MM.1S (cell line): ENCODE measurements around the gene ABCC1.

Experiments used
- DNase-seq: peaks from one replicate; pipeline ENCODE4 v3.0.0-alpha.2; 2015
- H2AFZ ChIP-seq: fragments of 300-600 bp; sonication (generic); 2 replicates; pipeline ENCODE4 v1.6.0; 2016; ENCODE audit warnings: antibody characterized with exemption, low read length
- H3F3A ChIP-seq: fragments of 300-600 bp; sonication (generic); 2 replicates; pipeline ENCODE4 v1.6.1; 2016; ENCODE audit warnings: mild to moderate bottlenecking, antibody characterized with exemption, low read length, moderate library complexity, mixed read lengths; ENCODE audit not compliant: insufficient read depth
- H3K27ac ChIP-seq: fragments of 300-600 bp; sonication (generic); 2 replicates; pipeline ENCODE4 v1.5.1; 2016; ENCODE audit warnings: mild to moderate bottlenecking, low read length
- H3K27me3 ChIP-seq: fragments of 300-600 bp; sonication (generic); replicated peaks from 2 replicates; pipeline ENCODE4 v1.6.0; 2016; ENCODE audit warnings: low read length; ENCODE audit not compliant: insufficient read depth
- H3K36me3 ChIP-seq: fragments of 300-600 bp; sonication (generic); replicated peaks from 2 replicates; pipeline ENCODE4 v1.6.1; 2016; ENCODE audit warnings: mild to moderate bottlenecking, low read length, mixed read lengths; ENCODE audit not compliant: insufficient read depth
- H3K4me1 ChIP-seq: fragments of 300-600 bp; sonication (generic); 2 replicates; pipeline ENCODE4 v1.6.1; 2016; ENCODE audit warnings: low read length, mixed read lengths
- H3K4me2 ChIP-seq: fragments of 300-600 bp; sonication (generic); 2 replicates; pipeline ENCODE4 v1.6.0; 2016; ENCODE audit warnings: low read depth, low read length
- H3K4me3 ChIP-seq: fragments of 300-600 bp; sonication (generic); 2 replicates; pipeline ENCODE4 v1.5.1; 2016; ENCODE audit warnings: low read length, mixed read lengths
- H3K79me2 ChIP-seq: fragments of 300-600 bp; sonication (generic); 2 replicates; pipeline ENCODE4 v1.6.1; 2016; ENCODE audit warnings: mixed run types, low read length, mixed read lengths
- H3K9ac ChIP-seq: fragments of 300-600 bp; sonication (generic); 2 replicates; pipeline ENCODE4 v1.6.1; 2016; ENCODE audit warnings: low read length, mixed read lengths
- H3K9me2 ChIP-seq: fragments of 300-600 bp; sonication (generic); replicated peaks from 2 replicates; pipeline ENCODE4 v1.6.1; 2016; ENCODE audit warnings: mild to moderate bottlenecking, low read length, mixed read lengths; ENCODE audit not compliant: insufficient read depth
- H3K9me3 ChIP-seq: fragments of 300-600 bp; sonication (generic); replicated peaks from 2 replicates; pipeline ENCODE4 v1.6.1; 2016; ENCODE audit warnings: mild to moderate bottlenecking, low read length, mixed read lengths; ENCODE audit not compliant: insufficient read depth
- H4K20me1 ChIP-seq: fragments of 300-600 bp; sonication (generic); 2 replicates; pipeline ENCODE4 v1.6.1; 2016; ENCODE audit warnings: mild to moderate bottlenecking, low read length, moderate library complexity, mixed read lengths; ENCODE audit not compliant: insufficient read depth
- EZH2 ChIP-seq: fragments of 300-600 bp; sonication (generic); optimal IDR thresholded peaks from 2 replicates; pipeline ENCODE3; 2017; ENCODE audit warnings: low read depth, mild to moderate bottlenecking, antibody characterized with exemption, low read length, mixed read lengths
- EZH2phosphoT487 ChIP-seq: fragments of 300-600 bp; sonication (generic); IDR thresholded peaks from 2 replicates; pipeline ENCODE4 v1.6.1; 2018; ENCODE audit warnings: antibody characterized with exemption, low read length
- TF ChIP-seq, protein P1 (sequence below): fragments of 300-600 bp; sonication (generic); IDR thresholded peaks from 2 replicates; pipeline ENCODE4 v1.5.1; 2016; ENCODE audit warnings: antibody characterized with exemption, low read length, mixed read lengths

Gene ABCC1

DNA sequence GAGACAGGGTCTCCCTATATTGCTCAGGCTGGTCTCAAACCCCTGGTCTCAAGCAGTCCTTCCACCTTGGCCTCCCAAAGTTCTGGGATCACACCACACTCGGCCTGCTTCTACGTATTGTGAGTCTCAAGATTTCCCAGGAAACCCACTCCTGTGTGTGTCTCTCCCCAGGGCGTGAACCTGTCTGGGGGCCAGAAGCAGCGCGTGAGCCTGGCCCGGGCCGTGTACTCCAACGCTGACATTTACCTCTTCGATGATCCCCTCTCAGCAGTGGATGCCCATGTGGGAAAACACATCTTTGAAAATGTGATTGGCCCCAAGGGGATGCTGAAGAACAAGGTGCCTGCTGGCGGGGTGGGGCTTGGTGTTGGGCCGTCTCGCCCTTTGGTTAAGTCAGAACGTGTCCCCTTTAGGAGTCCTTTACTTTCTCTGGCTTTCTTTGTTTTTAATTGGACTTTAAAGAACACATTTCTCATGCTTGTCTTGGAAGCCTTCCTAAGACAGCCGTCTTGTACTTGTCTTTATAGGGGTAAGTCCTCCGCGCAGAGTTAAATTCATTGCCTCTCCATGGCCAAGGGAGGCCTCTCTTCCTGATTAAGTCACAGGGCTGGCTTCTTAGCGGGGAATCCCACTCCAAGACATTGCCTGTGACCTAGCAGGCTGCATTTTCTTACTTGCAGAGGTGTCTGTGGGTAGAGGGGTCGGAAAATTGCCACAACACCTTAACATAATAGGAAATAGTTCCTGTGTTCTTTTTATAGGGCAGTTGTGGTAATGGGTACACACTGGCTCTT lies 137.4 kb downstream of the ABCC1 start:
- Histone ChIP-seq H3K36me3 (0 out of 2 replicates have a peak, but pooled peaks cover 4% of the 10 kb centered on the region), H3K27me3 (no peaks in the 10 kb centered on the region), H3K27ac (no peak overlapping the region), H3F3A (no peaks in the 10 kb centered on the region), H3K9me3 (no peaks in the 10 kb centered on the region), H3K79me2 (no peaks in the 10 kb centered on the region), H3K4me1 (no peaks in the 10 kb centered on the region), H3K4me2 (no peak overlapping the region), H3K4me3 (no peak overlapping the region), H3K9ac (no peak overlapping the region), H4K20me1 (no peaks in the 10 kb centered on the region), H3K9me2 (no peaks in the 10 kb centered on the region), H2AFZ (no peak overlapping the region)
- no peak for DNase-seq
- TF ChIP-seq EZH2 (no peak), EZH2phosphoT487 (no peak)
- TF ChIP-seq, protein P1, sequence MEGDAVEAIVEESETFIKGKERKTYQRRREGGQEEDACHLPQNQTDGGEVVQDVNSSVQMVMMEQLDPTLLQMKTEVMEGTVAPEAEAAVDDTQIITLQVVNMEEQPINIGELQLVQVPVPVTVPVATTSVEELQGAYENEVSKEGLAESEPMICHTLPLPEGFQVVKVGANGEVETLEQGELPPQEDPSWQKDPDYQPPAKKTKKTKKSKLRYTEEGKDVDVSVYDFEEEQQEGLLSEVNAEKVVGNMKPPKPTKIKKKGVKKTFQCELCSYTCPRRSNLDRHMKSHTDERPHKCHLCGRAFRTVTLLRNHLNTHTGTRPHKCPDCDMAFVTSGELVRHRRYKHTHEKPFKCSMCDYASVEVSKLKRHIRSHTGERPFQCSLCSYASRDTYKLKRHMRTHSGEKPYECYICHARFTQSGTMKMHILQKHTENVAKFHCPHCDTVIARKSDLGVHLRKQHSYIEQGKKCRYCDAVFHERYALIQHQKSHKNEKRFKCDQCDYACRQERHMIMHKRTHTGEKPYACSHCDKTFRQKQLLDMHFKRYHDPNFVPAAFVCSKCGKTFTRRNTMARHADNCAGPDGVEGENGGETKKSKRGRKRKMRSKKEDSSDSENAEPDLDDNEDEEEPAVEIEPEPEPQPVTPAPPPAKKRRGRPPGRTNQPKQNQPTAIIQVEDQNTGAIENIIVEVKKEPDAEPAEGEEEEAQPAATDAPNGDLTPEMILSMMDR: no peak

DNA sequence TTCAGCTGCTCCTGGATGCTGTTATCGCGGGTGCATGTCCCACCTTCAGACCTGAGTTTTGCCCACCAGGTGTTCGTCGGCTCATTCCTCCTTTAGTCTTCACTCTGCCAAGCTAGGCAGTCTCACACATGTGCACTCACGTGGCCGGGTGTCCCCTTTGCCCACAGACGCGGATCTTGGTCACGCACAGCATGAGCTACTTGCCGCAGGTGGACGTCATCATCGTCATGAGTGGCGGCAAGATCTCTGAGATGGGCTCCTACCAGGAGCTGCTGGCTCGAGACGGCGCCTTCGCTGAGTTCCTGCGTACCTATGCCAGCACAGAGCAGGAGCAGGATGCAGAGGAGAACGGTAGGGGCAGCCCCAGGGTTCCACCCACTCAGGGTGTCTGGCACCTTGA lies 140.8 kb downstream of the ABCC1 start:
- Histone ChIP-seq H3K27ac (no peak overlapping the region), H2AFZ (no peak overlapping the region), H3K9ac (no peak overlapping the region), H3K27me3 (no peaks in the 10 kb centered on the region), H3K4me3 (no peak overlapping the region), H4K20me1 (no peaks in the 10 kb centered on the region), H3F3A (no peaks in the 10 kb centered on the region), H3K36me3 (no peaks in the 10 kb centered on the region), H3K79me2 (no peaks in the 10 kb centered on the region), H3K9me3 (no peaks in the 10 kb centered on the region), H3K9me2 (no peaks in the 10 kb centered on the region), H3K4me2 (no peak overlapping the region), H3K4me1 (no peaks in the 10 kb centered on the region)
- no peak for DNase-seq
- TF ChIP-seq EZH2phosphoT487 (no peak), EZH2 (no peak)
- TF ChIP-seq, protein P1: no peak

DNA sequence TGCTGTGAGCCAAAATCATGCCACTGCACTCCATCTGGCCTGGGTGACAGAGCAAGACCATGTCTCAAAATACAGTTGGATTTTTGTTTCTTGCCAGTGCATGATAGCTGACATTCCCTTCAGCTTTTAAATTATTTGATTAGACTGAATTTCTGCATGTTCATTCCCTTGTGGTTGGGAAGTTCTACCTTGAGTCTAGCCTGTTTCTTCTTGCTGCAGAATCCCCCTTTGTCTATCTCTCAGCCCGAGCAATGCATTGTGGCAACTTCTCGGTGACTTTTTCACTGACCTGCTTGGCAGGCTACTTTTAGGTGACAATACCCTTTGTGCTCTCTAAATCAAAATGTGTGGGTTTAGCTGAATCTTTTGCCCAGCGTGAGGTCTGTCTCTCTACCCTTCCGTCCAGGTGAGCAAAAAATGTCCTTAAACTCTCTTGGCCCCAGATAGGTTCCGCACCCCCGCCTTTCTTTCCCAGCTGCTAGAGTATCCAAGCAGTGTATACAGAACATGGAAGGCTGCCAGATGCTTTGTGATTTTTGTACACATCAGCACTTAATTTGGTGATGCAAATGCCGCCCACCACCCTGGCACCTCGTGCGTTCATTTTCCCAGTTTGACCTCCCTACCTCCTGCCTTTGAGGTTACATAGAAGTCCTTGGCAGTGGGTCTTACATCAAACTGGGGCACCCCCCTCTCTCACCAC lies 143.7 kb downstream of the ABCC1 start:
- H3K4me1 ChIP-seq: no peaks in the 10 kb centered on the region

More for the DNA sequence above, 143.7 kb downstream of the ABCC1 start:
- no peaks in the 10 kb centered on the region for H3K36me3 ChIP-seq
- H3K9me2 ChIP-seq: no peaks in the 10 kb centered on the region
- no peak overlapping the region for H3K27ac ChIP-seq
- no peak overlapping the region for H3K4me2 ChIP-seq
- H4K20me1 ChIP-seq: no peaks in the 10 kb centered on the region
- H3K27me3 ChIP-seq: no peaks in the 10 kb centered on the region
- H3K79me2 ChIP-seq: no peaks in the 10 kb centered on the region
- no peaks in the 10 kb centered on the region for H3K9me3 ChIP-seq
- DNase-seq: no peak
- TF ChIP-seq, protein P1: no peak
- TF ChIP-seq EZH2phosphoT487 (no peak), EZH2 (no peak)
- no peak overlapping the region for H2AFZ ChIP-seq
- no peak overlapping the region for H3K4me3 ChIP-seq
- H3K9ac ChIP-seq: no peak overlapping the region
- no peaks in the 10 kb centered on the region for H3F3A ChIP-seq
